GM19023 (cell line): ENCODE measurements around the gene CPNE5.

Experiments used
- ATAC-seq: cut with Tn5 transposase; IDR thresholded peaks from one replicate; pipeline ENCODE4 v1.9.1; 2021; ENCODE audit warnings: mild to moderate bottlenecking, moderate library complexity; ENCODE audit not compliant: unreplicated experiment

CPNE5 gene

DNA sequence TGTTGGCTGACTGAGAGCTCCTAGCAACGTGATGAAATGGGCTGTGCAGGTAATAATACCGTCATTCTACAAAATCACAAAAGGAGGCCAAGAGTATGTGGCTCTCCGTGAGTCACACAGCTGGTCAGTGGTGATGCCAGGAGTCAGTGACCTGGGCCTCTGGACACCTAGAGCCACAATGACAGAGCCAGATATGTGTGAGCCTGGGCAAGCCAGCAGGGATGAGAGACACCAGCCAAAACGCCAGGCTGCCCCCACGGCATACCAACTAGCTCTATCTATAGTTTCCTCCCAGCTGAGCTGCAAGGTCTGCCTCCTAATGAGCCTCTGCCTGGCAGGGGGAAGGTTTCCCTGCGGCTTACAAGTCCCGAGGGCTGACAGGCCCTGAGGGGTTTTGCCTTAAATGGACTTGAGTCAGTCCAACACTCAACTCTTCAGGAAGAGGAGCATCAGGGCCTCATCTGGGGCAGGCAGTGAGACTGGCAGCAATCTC, 70.0 kb downstream of the CPNE5 start:
- ATAC-seq, result no peak

GRCh38 chr6:36766399-36766945, 72.8 kb downstream of the CPNE5 start:
- ATAC-seq, result no peak

GRCh38 chr6:36765594-36766398, 73.4 kb downstream of the CPNE5 start:
- peak; percentile 88 for ATAC-seq

- ATAC-seq, result no peak
These were observed 74.1 kb downstream of the CPNE5 start for GRCh38 chr6:36765190-36765589.

DNA sequence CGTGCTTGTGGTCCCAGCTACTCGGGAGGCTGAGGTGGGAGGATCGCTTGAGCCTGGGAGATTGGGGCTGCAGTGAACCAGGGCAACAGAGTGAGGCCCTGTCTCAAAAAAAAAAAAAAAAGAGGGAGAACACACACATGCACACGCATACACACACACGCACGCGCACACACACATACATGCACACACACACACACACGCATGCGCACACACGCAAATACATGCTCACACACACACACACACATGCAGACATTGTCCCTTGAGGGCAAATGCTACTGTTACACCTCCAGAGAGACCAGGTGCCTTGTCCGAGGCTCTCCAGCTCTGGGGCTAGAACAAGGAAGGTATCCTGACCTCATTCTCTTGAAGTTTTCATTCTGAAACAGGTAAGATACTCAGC, 77.1 kb downstream of the CPNE5 start:
- ATAC-seq, result no peak

DNA sequence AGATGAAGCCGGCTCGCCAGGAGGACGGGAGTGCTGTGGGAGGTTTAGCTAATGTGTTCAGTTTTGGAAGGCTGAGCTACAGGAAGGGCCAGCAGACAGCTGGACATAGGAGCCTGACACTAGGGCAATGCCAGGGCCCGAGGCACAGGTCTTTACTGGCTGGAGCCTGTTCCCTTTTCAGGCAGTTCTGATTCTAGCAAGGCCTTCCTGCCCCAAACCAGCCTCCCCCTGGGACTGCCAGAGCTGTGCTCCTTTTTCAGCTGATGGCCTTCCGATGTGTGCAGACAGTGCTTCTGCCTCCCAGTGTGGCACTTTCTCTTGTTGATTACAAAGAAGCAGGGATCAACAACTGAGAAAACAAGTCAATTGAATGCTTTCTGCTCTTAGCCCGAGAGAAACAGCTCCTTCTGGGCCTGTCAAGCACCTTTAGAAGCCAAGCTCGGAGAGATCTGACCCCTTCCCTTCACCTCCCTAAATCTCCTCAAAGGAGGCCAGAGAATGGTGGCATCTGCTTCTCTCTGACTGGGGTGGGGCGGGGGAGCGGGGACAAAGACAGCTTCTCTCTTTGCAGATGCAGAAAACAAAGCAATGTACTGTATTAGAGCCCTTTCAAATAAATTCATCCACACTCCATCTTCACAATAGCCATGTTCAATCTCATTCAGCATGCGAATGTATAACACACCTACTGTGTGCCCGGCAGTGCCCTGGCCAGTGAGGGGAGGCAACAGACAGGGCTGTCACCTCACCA, 78.4 kb downstream of the CPNE5 start:
- no peak for ATAC-seq

GRCh38 chr6:36759148-36759759, 80.0 kb downstream of the CPNE5 start:
- ATAC-seq, result no peak

- no peak for ATAC-seq
These were observed 80.6 kb downstream of the CPNE5 start for GRCh38 chr6:36758516-36759147.

GRCh38 chr6:36757943-36758508, 81.2 kb downstream of the CPNE5 start:
- no peak for ATAC-seq

- ATAC-seq, result no peak
These were observed 82.0 kb downstream of the CPNE5 start for GRCh38 chr6:36757206-36757605.

- ATAC-seq, result no peak
These were observed 82.5 kb downstream of the CPNE5 start for GRCh38 chr6:36756786-36757185.

- peak; percentile 45 for ATAC-seq
These were observed 83.6 kb downstream of the CPNE5 start for GRCh38 chr6:36755435-36756348.

GRCh38 chr6:36754582-36755434, 84.4 kb downstream of the CPNE5 start:
- no peak for ATAC-seq

DNA sequence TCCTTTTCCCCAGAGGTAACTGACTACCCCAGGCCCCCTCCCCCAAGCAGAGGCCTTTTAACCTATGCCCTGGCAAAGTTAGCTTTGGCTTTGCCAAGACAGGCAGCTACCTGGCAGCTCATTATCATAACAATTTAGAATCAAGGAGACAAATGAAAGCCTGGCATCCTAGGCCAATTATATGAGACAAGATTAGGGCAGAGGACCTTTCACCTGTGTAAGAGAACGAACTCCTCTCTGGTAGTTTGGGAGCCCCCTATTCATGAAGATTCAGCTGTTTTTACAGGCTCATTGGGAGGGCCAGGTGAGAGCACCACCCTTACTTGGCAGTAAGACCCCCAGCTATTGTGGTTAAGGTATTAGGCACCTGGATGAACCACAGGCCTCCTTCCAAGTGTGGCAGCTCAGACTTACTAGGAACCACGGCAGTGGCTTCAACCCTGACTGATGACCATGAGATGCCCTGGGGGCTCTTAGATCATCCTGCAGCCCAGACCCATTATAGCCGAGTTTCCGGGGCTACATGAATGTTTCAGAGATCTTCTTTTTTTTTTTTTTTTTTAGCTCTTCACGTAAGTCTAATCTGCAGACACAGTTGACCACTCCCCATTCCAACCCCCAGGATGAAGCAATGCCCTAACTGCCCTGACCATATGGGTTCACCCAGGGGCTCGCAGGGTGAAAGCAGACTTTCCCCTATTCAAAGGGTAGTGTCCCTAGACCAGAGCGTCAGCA, 85.4 kb downstream of the CPNE5 start:
- ATAC-seq, result no peak

DNA sequence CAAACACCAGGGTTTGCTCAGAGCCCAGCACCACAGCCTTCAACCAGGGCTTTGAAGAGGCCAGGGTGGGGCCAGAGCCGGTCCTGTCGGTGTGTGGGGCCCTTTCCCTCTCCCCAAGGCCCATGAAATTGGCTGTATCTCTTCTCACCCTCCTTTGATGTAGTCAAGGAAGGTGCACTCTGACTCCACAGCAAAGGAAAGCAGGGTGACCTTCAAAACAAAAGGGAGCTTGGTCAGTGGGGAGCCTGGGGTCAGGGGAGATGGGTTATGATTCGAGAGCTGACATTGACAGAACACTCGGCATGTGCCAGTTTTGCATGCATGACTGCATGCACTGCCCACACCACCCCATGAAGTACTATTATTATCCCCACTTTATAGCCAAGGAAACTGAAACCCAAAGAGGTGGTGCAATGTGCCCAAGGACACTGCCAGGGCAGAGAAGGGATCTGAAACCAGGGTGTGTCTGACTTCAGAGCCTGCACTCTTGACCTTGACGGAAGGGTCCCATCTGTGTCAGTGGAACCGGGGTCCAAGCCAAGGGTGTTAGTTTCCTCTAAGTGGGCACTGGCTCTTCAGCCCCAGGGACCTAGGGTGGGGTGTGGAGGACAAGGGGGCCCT, 86.2 kb downstream of the CPNE5 start:
- no peak for ATAC-seq

DNA sequence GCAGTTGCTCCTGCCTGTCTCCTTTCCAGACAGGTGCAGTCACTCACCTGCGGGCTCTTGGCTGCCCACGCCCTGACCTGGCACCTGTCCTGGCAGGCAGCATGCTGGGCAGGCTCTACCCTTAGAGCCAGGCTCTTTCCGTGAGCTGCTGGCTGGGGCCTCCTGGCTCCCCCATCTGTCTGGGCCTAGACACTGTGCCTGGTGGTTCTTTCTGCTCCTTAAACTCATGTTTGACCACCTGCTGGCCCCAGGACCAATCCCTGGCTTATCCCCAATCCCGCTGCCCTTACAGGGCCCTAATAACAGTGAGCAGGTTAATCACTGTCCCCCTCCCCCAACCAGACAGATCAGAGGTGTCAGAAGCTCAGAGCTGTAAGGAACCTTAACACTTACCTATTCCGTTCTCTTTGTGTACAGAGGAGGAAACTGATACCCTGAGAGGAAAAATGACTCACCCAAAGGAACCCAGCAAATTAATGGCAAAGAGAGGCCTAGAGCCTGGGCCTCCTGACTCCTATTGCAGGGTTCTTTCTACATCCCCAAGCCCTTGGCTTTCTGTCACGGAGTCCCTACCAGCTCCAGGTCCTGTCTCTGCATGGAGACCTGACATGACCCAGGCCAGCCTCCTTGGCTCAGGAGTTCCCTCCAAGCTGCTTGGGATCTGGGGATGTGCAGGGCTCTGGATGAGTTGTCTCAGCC, 86.9 kb downstream of the CPNE5 start:
- ATAC-seq, result no peak

- ATAC-seq, result no peak
These were observed 87.4 kb downstream of the CPNE5 start for GRCh38 chr6:36751833-36752186.
